Astrocyte (in vitro differentiated cells and primary cell): ENCODE data around the gene SLC36A4. TPM values are rescaled to one million over a fixed set of nuclear protein-coding genes. Genes with fewer than 3 reads are reported as not detected.

Experiments
- DNase-seq: peaks from one replicate; pipeline ENCODE4 v3.0.0-alpha.2; 2010; ENCODE audit warnings: low read depth
- FAIRE-seq: peaks from 2 replicates; lab custom pipeline; 2011; peaks lifted over from hg19 to GRCh38; lab: Jason Lieb, UNC
- H2AFZ ChIP-seq: 2 replicates; pipeline ENCODE4 v1.6.0; 2012; ENCODE audit warnings: low read depth, low read length, inconsistent platforms
- H3K27ac ChIP-seq: 2 replicates; pipeline ENCODE4 v1.5.1; 2011; ENCODE audit warnings: low read depth, low read length, inconsistent platforms
- H3K27me3 ChIP-seq: 2 replicates; pipeline ENCODE4 v1.6.0; 2011; ENCODE audit warnings: low read length, inconsistent platforms; ENCODE audit not compliant: insufficient read depth
- H3K36me3 ChIP-seq: 2 replicates; pipeline ENCODE4 v1.5.1; 2011; ENCODE audit warnings: low read length, inconsistent platforms; ENCODE audit not compliant: insufficient read depth
- H3K4me1 ChIP-seq: 2 replicates; pipeline ENCODE4 v1.5.1; 2011; ENCODE audit warnings: low read length, inconsistent platforms; ENCODE audit not compliant: insufficient read depth
- H3K4me2 ChIP-seq: 2 replicates; pipeline ENCODE4 v1.6.0; 2012; ENCODE audit warnings: low read length, inconsistent platforms
- H3K4me3 ChIP-seq: 2 replicates; pipeline ENCODE4 v1.5.1; 2011; ENCODE audit warnings: low read depth, mild to moderate bottlenecking, low read length, inconsistent platforms; ENCODE audit not compliant: insufficient read depth
- H3K79me2 ChIP-seq: 2 replicates; pipeline ENCODE4 v1.6.0; 2012; ENCODE audit warnings: mild to moderate bottlenecking, low read length, inconsistent platforms; ENCODE audit not compliant: insufficient read depth
- H3K9ac ChIP-seq: 2 replicates; pipeline ENCODE4 v1.6.0; 2012; ENCODE audit warnings: mild to moderate bottlenecking, low read length, inconsistent platforms
- H3K9me3 ChIP-seq: 2 replicates; pipeline ENCODE4 v1.5.1; 2012; ENCODE audit warnings: low read depth, mild to moderate bottlenecking, low read length, inconsistent platforms; ENCODE audit not compliant: insufficient read depth
- H4K20me1 ChIP-seq: 2 replicates; pipeline ENCODE4 v1.6.0; 2012; ENCODE audit warnings: low read length, inconsistent platforms; ENCODE audit not compliant: insufficient read depth
- H3K27ac Mint-ChIP-seq: one replicate; pipeline ENCODE4 v1.8.0; 2021; ENCODE audit warnings: mild to moderate bottlenecking, mixed read lengths; ENCODE audit not compliant: unreplicated experiment
- H3K27me3 Mint-ChIP-seq: one replicate; pipeline ENCODE4 v1.8.0; 2021; ENCODE audit warnings: low read depth, mixed read lengths; ENCODE audit not compliant: unreplicated experiment
- H3K36me3 Mint-ChIP-seq: one replicate; pipeline ENCODE4 v1.8.0; 2021; ENCODE audit warnings: low read depth, mixed read lengths; ENCODE audit not compliant: unreplicated experiment
- H3K4me1 Mint-ChIP-seq: one replicate; pipeline ENCODE4 v1.8.0; 2021; ENCODE audit warnings: low read depth, mixed read lengths; ENCODE audit not compliant: unreplicated experiment
- H3K4me3 Mint-ChIP-seq: one replicate; pipeline ENCODE4 v1.8.0; 2021; ENCODE audit warnings: mild to moderate bottlenecking, moderate library complexity, mixed read lengths; ENCODE audit not compliant: unreplicated experiment
- H3K9me3 Mint-ChIP-seq: one replicate; pipeline ENCODE4 v1.8.0; 2021; ENCODE audit warnings: mild to moderate bottlenecking, mixed read lengths; ENCODE audit not compliant: unreplicated experiment
- EZH2 ChIP-seq: IDR thresholded peaks from 2 replicates; pipeline ENCODE4 v1.6.1; 2012; ENCODE audit warnings: mild to moderate bottlenecking, low read length, inconsistent platforms; ENCODE audit not compliant: insufficient read depth
- total RNA-seq: library from RNA; stranded (reverse); gene quantifications from 2 replicates; pipeline ENCODE4 v1.2.1, GENCODE V29; 2021
- TF ChIP-seq, protein P1 (sequence below): IDR thresholded peaks from 2 replicates; pipeline ENCODE4 v1.5.1; 2011; ENCODE audit warnings: low read depth, mild to moderate bottlenecking, inconsistent platforms, low read length, moderate library complexity; ENCODE audit not compliant: insufficient read depth

Gene SLC36A4
- total RNA-seq, 1 donor from 2014 or later: 28.3 TPM

- no peak overlapping the region for H3K9ac ChIP-seq
- TF ChIP-seq, protein P1, sequence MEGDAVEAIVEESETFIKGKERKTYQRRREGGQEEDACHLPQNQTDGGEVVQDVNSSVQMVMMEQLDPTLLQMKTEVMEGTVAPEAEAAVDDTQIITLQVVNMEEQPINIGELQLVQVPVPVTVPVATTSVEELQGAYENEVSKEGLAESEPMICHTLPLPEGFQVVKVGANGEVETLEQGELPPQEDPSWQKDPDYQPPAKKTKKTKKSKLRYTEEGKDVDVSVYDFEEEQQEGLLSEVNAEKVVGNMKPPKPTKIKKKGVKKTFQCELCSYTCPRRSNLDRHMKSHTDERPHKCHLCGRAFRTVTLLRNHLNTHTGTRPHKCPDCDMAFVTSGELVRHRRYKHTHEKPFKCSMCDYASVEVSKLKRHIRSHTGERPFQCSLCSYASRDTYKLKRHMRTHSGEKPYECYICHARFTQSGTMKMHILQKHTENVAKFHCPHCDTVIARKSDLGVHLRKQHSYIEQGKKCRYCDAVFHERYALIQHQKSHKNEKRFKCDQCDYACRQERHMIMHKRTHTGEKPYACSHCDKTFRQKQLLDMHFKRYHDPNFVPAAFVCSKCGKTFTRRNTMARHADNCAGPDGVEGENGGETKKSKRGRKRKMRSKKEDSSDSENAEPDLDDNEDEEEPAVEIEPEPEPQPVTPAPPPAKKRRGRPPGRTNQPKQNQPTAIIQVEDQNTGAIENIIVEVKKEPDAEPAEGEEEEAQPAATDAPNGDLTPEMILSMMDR: no peak
- no peak for TF ChIP-seq EZH2
- Mint-ChIP-seq H3K36me3 (no peaks in the 10 kb centered on the region), H3K4me1 (peaks cover 14% of the 10 kb centered on the region), H3K27ac (no peak overlapping the region), H3K9me3 (no peaks in the 10 kb centered on the region), H3K27me3 (peaks cover 5% of the 10 kb centered on the region), H3K4me3 (no peak overlapping the region)
- no peak overlapping the region for H3K4me3 ChIP-seq
- H2AFZ ChIP-seq: no peak overlapping the region
- no peaks in the 10 kb centered on the region for H4K20me1 ChIP-seq
- no peaks in the 10 kb centered on the region for H3K79me2 ChIP-seq
- no peak overlapping the region for H3K27ac ChIP-seq
- DNase-seq (no peak), FAIRE-seq (no peak)
- H3K36me3 ChIP-seq: no peaks in the 10 kb centered on the region
- H3K4me2 ChIP-seq: no peak overlapping the region
- peaks cover 4% of the 10 kb centered on the region for H3K27me3 ChIP-seq
- no peaks in the 10 kb centered on the region for H3K4me1 ChIP-seq
- no peaks in the 10 kb centered on the region for H3K9me3 ChIP-seq
These were observed 23.7 kb upstream of the SLC36A4 start for GRCh38 chr11:93221539-93221938.

GRCh38 chr11:93220078-93220477 is 22.3 kb upstream of the SLC36A4 start:
- no peak for FAIRE-seq
- Histone ChIP-seq H3K27me3 (peaks cover 4% of the 10 kb centered on the region), H3K9ac (no peak overlapping the region), H3K36me3 (no peaks in the 10 kb centered on the region), H3K79me2 (no peaks in the 10 kb centered on the region), H3K9me3 (no peaks in the 10 kb centered on the region), H3K4me3 (no peak overlapping the region), H3K4me2 (no peak overlapping the region), H3K4me1 (no peaks in the 10 kb centered on the region), H3K27ac (no peak overlapping the region), H2AFZ (no peak overlapping the region), H4K20me1 (no peaks in the 10 kb centered on the region)
- TF ChIP-seq EZH2: no peak
- TF ChIP-seq, protein P1: no peak
- Mint-ChIP-seq H3K27ac (no peak overlapping the region), H3K4me1 (peaks cover 14% of the 10 kb centered on the region), H3K36me3 (no peaks in the 10 kb centered on the region), H3K9me3 (no peaks in the 10 kb centered on the region), H3K4me3 (no peak overlapping the region), H3K27me3 (peaks cover 5% of the 10 kb centered on the region)
- no peak for DNase-seq

GRCh38 chr11:93219440-93219839 is 21.6 kb upstream of the SLC36A4 start:
- Mint-ChIP-seq H3K9me3 (no peaks in the 10 kb centered on the region), H3K27me3 (peaks cover 5% of the 10 kb centered on the region), H3K36me3 (no peaks in the 10 kb centered on the region), H3K27ac (no peak overlapping the region), H3K4me1 (peaks cover 14% of the 10 kb centered on the region), H3K4me3 (no peak overlapping the region)
- Histone ChIP-seq H3K4me3 (no peak overlapping the region), H3K4me2 (no peak overlapping the region), H3K27me3 (peaks cover 4% of the 10 kb centered on the region), H3K4me1 (no peaks in the 10 kb centered on the region), H3K27ac (no peak overlapping the region), H3K79me2 (no peaks in the 10 kb centered on the region), H3K9me3 (no peaks in the 10 kb centered on the region), H4K20me1 (no peaks in the 10 kb centered on the region), H3K36me3 (no peaks in the 10 kb centered on the region), H3K9ac (no peak overlapping the region), H2AFZ (no peak overlapping the region)
- TF ChIP-seq, protein P1: no peak
- no peak for TF ChIP-seq EZH2
- no peak for FAIRE-seq
- no peak for DNase-seq
